Measurements from ENCODE around the gene CASQ2.

Gene CASQ2

DNA sequence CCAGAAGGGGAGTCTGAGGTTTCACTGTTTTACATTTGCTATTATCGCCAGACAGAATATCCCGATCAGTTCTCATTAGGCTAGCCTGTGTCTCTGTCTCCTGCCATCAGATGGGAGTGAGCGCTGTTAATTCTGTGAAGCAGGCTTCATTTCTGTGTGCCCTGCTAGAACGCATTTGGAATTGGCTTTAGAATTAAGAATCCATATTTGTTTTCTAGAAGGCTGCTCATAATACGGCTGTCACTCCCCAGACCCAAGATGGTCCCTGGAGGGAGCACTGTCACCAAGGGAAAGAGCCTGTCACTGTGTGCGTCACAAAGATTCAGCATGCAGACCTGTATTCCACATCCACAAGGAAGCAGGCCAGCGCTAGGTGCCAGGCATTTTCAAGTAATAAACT is 49.2 kb downstream of the CASQ2 start:
- Histone ChIP-seq H3K9me3 (ENCODE audit: control insufficient read depth, insufficient read depth, low read length) (no peaks in the 10 kb centered on the region), H3K36me3 (ENCODE audit: control insufficient read depth, low read length) (no peaks in the 10 kb centered on the region), H3K79me2 (ENCODE audit: control insufficient read depth, low read length) (no peaks in the 10 kb centered on the region), H3K27ac (ENCODE audit: low read depth, low read length) (no peak overlapping the region), H3K4me2 (ENCODE audit: low read length) (no peak overlapping the region), H3K9me2 (replicated peaks; ENCODE audit: control insufficient read depth, low read length) (no peaks in the 10 kb centered on the region), H3K27me3 (ENCODE audit: control insufficient read depth, low read length) (no peaks in the 10 kb centered on the region), H3K4me3 (ENCODE audit: low read length) (no peak overlapping the region), H4K20me1 (ENCODE audit: control insufficient read depth, insufficient read depth, low read depth, low read length) (no peaks in the 10 kb centered on the region), H3F3A (ENCODE audit: control insufficient read depth, insufficient read depth) (no peaks in the 10 kb centered on the region), H3K4me1 (ENCODE audit: control insufficient read depth, low read length) (no peaks in the 10 kb centered on the region)
- no peak for TF ChIP-seq EZH2phosphoT487 (IDR thresholded peaks at IDR 0.05; ENCODE audit: borderline replicate concordance, low read length)
- TF ChIP-seq, protein P1, sequence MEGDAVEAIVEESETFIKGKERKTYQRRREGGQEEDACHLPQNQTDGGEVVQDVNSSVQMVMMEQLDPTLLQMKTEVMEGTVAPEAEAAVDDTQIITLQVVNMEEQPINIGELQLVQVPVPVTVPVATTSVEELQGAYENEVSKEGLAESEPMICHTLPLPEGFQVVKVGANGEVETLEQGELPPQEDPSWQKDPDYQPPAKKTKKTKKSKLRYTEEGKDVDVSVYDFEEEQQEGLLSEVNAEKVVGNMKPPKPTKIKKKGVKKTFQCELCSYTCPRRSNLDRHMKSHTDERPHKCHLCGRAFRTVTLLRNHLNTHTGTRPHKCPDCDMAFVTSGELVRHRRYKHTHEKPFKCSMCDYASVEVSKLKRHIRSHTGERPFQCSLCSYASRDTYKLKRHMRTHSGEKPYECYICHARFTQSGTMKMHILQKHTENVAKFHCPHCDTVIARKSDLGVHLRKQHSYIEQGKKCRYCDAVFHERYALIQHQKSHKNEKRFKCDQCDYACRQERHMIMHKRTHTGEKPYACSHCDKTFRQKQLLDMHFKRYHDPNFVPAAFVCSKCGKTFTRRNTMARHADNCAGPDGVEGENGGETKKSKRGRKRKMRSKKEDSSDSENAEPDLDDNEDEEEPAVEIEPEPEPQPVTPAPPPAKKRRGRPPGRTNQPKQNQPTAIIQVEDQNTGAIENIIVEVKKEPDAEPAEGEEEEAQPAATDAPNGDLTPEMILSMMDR (IDR thresholded peaks at IDR 0.05; ENCODE audit: low read depth, low read length, poor library complexity, severe bottlenecking) = no peak

DNA sequence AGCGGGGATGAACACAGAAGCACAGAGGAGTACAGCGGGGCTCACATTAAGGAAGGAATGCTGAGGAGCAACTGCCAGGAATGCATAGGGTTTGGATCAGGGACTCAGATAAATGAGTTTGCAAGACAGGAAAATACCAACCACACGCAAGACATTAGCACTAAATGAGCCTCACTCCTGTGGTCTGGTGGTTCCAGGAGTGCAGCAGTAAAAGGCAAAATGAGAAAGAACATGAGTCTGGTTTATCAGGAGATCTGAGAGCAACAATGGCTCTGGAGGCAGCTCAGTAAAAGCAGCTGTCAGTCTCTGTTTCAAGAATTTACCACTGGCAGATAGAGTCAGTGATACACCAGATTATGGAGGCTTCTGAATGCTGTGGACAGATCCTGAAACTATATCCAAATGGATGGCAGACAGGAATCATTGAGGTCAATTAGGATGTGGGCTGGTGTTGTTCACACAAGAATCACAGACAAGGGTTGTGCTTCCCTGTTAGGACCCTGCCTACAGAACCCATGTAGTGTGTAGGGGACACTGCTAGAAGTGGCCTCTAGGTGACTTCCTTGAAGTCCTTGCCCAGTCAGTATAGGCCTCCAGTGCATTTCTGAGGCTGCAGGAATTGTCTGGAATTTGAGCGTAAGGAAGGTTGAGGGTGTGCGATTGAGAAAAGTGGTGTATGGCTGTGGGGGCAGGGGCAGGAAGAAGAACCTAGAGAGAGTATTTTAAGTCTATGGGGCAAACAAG is 50.3 kb downstream of the CASQ2 start:
- Histone ChIP-seq H4K20me1 (ENCODE audit: control insufficient read depth, insufficient read depth, low read depth, low read length) (no peaks in the 10 kb centered on the region), H3K27me3 (ENCODE audit: control insufficient read depth, low read length) (no peaks in the 10 kb centered on the region), H3K79me2 (ENCODE audit: control insufficient read depth, low read length) (no peaks in the 10 kb centered on the region), H3K4me2 (ENCODE audit: low read length) (no peak overlapping the region), H3K4me1 (ENCODE audit: control insufficient read depth, low read length) (no peaks in the 10 kb centered on the region), H3K9me3 (ENCODE audit: control insufficient read depth, insufficient read depth, low read length) (no peaks in the 10 kb centered on the region), H3F3A (ENCODE audit: control insufficient read depth, insufficient read depth) (no peaks in the 10 kb centered on the region), H3K4me3 (ENCODE audit: low read length) (no peak overlapping the region), H3K36me3 (ENCODE audit: control insufficient read depth, low read length) (no peaks in the 10 kb centered on the region), H3K27ac (ENCODE audit: low read depth, low read length) (no peak overlapping the region), H3K9me2 (replicated peaks; ENCODE audit: control insufficient read depth, low read length) (no peaks in the 10 kb centered on the region)
- TF ChIP-seq EZH2phosphoT487 (IDR thresholded peaks at IDR 0.05; ENCODE audit: borderline replicate concordance, low read length) = no peak
- TF ChIP-seq, protein P1 (IDR thresholded peaks at IDR 0.05; ENCODE audit: low read depth, low read length, poor library complexity, severe bottlenecking) = no peak

DNA sequence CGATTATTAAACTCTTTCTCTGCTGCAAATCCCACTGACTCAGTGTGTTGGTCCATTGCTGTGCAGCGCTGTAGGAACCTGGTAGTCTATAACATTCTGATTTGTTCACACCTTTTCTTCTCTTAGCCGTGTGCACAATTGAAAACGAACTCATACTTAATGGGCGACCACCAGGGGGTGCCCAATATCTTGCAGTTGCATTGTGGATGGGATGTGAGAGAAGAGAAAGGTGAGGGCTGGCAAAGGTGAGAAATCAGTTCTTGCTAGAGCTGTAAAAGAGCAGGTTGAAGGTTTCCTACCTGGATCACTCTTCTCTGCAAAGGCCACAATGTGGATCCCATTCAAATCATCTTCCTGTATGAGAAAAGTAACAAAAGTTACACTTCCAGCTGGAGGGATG is 51.0 kb downstream of the CASQ2 start:
- no peaks in the 10 kb centered on the region for H3K4me1 ChIP-seq (ENCODE audit: control insufficient read depth, low read length)
- TF ChIP-seq, protein P1 (IDR thresholded peaks at IDR 0.05; ENCODE audit: low read depth, low read length, poor library complexity, severe bottlenecking) = peak; percentile 63
- no peak for TF ChIP-seq EZH2phosphoT487 (IDR thresholded peaks at IDR 0.05; ENCODE audit: borderline replicate concordance, low read length)

More for the DNA sequence above, 51.0 kb downstream of the CASQ2 start:
- Histone ChIP-seq H3K36me3 (ENCODE audit: control insufficient read depth, low read length) (no peaks in the 10 kb centered on the region), H3K9me2 (replicated peaks; ENCODE audit: control insufficient read depth, low read length) (no peaks in the 10 kb centered on the region), H3K4me2 (ENCODE audit: low read length) (no peak overlapping the region), H3F3A (ENCODE audit: control insufficient read depth, insufficient read depth) (no peaks in the 10 kb centered on the region), H3K9me3 (ENCODE audit: control insufficient read depth, insufficient read depth, low read length) (no peaks in the 10 kb centered on the region), H3K79me2 (ENCODE audit: control insufficient read depth, low read length) (no peaks in the 10 kb centered on the region), H3K4me3 (ENCODE audit: low read length) (no peak overlapping the region), H3K27me3 (ENCODE audit: control insufficient read depth, low read length) (no peaks in the 10 kb centered on the region), H3K27ac (ENCODE audit: low read depth, low read length) (no peak overlapping the region), H4K20me1 (ENCODE audit: control insufficient read depth, insufficient read depth, low read depth, low read length) (no peaks in the 10 kb centered on the region)

Data from DOHH2 (cell line).